Parathyroid adenoma (tissue), 2 donors: ENCODE measurements around the gene MRGPRG.

Source experiments
- H2AFZ ChIP-seq: fragments of 300-600 bp; sonication (generic); one replicate; pipeline ENCODE4 v1.7.0; 2017; ENCODE audit warnings: antibody characterized with exemption, mild to moderate bottlenecking
- H3K27ac ChIP-seq: fragments of 300-600 bp; sonication (generic); one replicate; pipeline ENCODE4 v1.7.0; 2017
- H3K27me3 ChIP-seq: fragments of 300-600 bp; sonication (generic); one replicate; pipeline ENCODE4 v1.7.0; 2017; ENCODE audit warnings: low read length; ENCODE audit not compliant: control insufficient read depth, insufficient read depth
- H3K36me3 ChIP-seq: fragments of 300-600 bp; sonication (generic); one replicate; pipeline ENCODE4 v1.7.0; 2017; ENCODE audit warnings: low read length; ENCODE audit not compliant: control insufficient read depth, insufficient read depth
- H3K4me1 ChIP-seq: fragments of 300-600 bp; sonication (generic); one replicate; pipeline ENCODE4 v1.7.0; 2017; ENCODE audit warnings: control low read depth
- H3K4me2 ChIP-seq: fragments of 300-600 bp; sonication (generic); one replicate; pipeline ENCODE4 v1.7.0; 2017; ENCODE audit warnings: low read length
- H3K4me3 ChIP-seq: fragments of 300-600 bp; sonication (generic); one replicate; pipeline ENCODE4 v1.7.0; 2017; ENCODE audit warnings: low read depth, low read length
- H3K79me2 ChIP-seq: fragments of 300-600 bp; sonication (generic); one replicate; pipeline ENCODE4 v1.7.0; 2017; ENCODE audit warnings: control low read depth
- H3K9ac ChIP-seq: fragments of 300-600 bp; sonication (generic); one replicate; pipeline ENCODE4 v1.7.0; 2017; ENCODE audit warnings: mild to moderate bottlenecking
- H3K9me3 ChIP-seq: fragments of 300-600 bp; sonication (generic); one replicate; pipeline ENCODE4 v1.7.0; 2017; ENCODE audit warnings: low read length; ENCODE audit not compliant: control insufficient read depth
- TF ChIP-seq, protein P1 (sequence below): fragments of 300-600 bp; sonication (generic); IDR thresholded peaks from one replicate; pipeline ENCODE4 v1.7.0; 2017; ENCODE audit warnings: antibody characterized with exemption, mild to moderate bottlenecking
- donor health status: primary hyperparathyroidism.

Gene MRGPRG

DNA sequence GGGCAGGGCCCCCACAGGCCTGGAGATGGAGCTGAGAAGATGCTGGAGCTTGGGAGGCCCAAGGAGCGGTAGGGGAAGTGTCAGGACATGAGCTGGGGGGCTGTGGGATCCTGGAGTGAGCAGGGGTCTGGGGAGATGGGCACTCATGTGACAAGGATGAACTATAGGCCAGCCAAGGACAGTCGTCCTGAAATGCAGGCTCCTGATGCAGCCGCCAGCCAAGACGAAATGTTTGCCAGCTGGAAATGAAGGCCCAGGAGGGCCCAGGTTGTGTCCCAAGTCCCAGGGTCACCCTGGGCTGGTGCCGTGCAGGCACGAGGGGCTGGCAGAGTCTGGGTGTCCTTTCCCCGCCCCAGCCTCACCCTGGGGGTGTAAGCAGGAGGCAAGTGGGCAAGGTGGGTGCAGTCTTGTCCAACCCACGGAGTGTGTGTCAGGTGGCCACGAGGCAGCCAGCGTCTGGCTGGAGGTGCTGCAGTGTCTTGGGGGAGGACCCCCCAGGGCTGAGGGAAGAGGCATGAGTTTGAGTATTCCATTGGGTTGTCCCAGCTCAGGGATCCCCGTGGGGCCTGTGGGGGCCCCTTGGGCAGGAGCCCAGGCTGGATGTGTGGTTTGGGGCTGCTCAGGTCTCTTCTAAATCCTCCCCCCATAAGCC is 21.4 kb downstream of the MRGPRG start:
- Histone ChIP-seq H3K79me2 (no peaks in the 10 kb centered on the region), H3K4me3 (no peak overlapping the region), H3K27ac (no peak overlapping the region), H3K36me3 (no peaks in the 10 kb centered on the region), H3K9ac (no peak overlapping the region), H3K4me1 (no peaks in the 10 kb centered on the region), H3K4me2 (no peak overlapping the region), H3K27me3 (no peaks in the 10 kb centered on the region), H2AFZ (no peak overlapping the region), H3K9me3 (no peaks in the 10 kb centered on the region)
- TF ChIP-seq, protein P1, sequence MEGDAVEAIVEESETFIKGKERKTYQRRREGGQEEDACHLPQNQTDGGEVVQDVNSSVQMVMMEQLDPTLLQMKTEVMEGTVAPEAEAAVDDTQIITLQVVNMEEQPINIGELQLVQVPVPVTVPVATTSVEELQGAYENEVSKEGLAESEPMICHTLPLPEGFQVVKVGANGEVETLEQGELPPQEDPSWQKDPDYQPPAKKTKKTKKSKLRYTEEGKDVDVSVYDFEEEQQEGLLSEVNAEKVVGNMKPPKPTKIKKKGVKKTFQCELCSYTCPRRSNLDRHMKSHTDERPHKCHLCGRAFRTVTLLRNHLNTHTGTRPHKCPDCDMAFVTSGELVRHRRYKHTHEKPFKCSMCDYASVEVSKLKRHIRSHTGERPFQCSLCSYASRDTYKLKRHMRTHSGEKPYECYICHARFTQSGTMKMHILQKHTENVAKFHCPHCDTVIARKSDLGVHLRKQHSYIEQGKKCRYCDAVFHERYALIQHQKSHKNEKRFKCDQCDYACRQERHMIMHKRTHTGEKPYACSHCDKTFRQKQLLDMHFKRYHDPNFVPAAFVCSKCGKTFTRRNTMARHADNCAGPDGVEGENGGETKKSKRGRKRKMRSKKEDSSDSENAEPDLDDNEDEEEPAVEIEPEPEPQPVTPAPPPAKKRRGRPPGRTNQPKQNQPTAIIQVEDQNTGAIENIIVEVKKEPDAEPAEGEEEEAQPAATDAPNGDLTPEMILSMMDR: no peak

DNA sequence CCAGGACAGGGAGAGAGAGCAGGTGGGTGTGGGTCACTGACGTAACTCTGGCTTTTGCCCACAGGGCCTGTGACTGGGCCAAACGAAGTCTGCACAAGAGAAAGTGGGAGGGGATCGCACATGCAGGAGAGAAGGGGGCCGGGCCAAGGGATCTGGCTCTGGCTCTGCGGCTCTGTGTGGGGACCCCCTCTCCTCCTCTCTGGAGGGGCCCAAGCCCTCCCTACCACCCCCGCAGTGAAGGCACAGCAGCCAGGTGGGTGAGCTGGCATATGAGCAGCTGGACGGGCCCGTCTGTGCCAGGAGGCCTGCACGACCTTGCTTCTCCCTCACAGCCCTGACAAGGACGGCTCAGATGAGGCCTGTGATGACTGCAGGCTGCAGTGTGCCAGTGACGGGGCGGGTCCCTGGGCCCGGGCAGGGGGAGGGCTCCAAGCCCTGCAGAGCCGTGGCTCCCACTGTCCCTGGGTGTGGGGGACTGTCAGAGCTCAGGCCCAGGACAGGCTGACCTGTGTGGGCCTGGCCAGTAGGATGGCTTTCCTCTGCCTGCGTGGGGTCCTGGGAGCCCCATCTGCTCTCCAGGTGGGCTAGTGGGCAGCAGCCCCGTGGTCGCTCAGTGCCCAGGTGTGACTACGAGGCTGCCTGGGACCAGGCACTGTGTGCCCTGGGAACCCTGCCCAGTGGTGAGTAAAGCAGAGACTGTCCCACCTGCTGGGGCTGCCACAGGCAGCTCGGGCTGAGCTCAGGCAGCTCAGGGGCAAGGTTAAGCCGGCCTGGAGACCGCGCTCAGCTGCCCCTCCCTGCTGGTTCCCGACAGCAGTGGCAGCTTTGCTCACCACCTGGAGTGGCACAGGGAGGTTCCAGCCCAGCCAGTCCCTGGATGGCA is 22.2 kb downstream of the MRGPRG start:
- Histone ChIP-seq H3K9ac (no peak overlapping the region), H3K4me2 (no peak overlapping the region), H3K36me3 (no peaks in the 10 kb centered on the region), H3K4me3 (no peak overlapping the region), H3K79me2 (no peaks in the 10 kb centered on the region), H3K27me3 (no peaks in the 10 kb centered on the region), H3K9me3 (no peaks in the 10 kb centered on the region), H2AFZ (no peak overlapping the region), H3K27ac (no peak overlapping the region), H3K4me1 (no peaks in the 10 kb centered on the region)
- TF ChIP-seq, protein P1: no peak

DNA sequence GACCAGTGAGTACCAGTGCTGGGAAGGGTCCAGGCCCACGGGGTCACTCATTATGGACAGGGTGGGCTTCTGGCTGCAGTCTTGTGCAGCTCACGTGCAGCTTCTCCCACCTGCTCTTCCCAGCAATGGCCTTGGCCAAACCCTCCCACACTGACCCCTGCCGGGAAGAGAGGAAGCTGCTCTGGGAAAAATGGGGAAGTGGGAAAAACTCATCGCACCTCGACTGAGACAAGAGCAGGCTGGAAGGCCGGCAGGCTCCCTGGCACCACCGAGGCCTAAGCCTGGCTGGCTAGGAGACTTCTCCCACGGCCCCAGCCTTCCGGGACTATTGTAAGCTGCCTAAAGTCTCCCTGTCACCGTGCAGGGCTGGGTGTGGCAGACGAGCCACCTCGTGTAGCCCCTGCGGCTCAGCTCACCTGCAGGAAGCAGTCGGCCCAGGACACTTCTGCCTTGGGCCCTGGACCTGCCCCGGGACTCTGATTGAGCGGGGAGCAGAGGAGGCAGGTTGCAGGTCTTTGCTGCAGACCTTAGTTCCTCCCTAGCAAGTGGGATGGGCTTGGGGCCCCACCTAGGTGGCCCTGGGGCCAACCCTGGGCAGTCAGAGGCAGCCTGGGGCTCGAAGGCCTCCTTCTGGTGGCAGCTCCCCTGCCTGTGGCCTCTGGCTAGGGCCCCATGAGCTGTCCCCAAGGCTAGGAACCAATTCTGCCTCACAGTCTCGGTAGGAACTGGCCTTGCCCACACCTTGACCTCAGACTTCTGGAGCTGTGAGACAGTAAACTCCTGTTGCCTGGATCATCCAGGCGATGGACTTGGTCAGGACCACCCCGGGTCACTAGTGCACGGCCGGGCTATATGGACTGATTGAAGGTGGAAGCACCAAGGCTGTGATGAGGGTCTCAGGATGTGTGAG is 23.1 kb downstream of the MRGPRG start:
- TF ChIP-seq, protein P1: peak; percentile 17
- Histone ChIP-seq H3K9me3 (no peaks in the 10 kb centered on the region), H2AFZ (no peak overlapping the region), H3K79me2 (no peaks in the 10 kb centered on the region), H3K4me3 (no peak overlapping the region), H3K27me3 (no peaks in the 10 kb centered on the region), H3K4me2 (no peak overlapping the region), H3K4me1 (no peaks in the 10 kb centered on the region), H3K27ac (no peak overlapping the region), H3K36me3 (no peaks in the 10 kb centered on the region), H3K9ac (no peak overlapping the region)

DNA sequence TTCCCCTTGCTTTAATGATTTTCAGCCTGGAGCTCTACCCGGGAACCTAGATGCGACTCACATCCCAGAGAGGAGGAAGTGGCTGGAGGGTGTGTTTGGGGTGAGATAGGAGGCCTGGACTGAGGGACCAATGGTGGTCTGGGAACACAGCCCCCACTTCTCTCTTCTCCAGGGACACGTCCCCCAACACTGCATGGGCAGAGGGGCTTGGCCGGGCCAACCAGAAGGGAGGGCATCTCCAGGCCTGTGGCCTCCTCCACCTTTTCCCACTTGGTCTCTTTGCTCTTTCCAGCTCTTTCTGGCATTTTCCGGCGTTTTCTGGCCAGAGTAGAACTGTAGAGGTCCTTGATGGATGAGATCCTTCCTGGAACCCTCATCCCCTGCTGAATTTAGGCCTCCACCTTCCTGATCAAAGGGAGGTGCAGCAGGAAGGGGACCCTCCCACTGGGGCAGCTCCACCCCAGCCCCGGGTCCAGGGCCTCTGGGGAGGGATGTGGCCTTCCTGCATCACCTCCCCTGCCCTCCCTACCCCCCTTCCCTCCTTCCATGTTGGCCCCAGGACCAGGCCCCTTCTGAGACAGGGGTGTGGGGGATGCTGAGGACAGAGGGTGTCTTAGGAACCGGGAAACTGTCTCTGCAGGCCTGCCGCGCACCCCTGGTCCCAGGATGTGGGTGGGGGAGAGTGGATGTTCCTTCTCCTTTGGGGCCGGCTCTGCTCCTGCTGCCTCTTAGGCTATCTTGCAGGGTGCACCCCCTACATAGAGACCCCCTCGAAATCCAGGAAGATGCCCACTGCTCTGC is 24.4 kb downstream of the MRGPRG start:
- Histone ChIP-seq H3K9me3 (no peaks in the 10 kb centered on the region), H3K27ac (no peak overlapping the region), H3K9ac (no peak overlapping the region), H3K4me3 (no peak overlapping the region), H2AFZ (no peak overlapping the region), H3K79me2 (no peaks in the 10 kb centered on the region), H3K27me3 (no peaks in the 10 kb centered on the region), H3K36me3 (no peaks in the 10 kb centered on the region), H3K4me2 (no peak overlapping the region), H3K4me1 (no peaks in the 10 kb centered on the region)
- TF ChIP-seq, protein P1: no peak
